H1 (cell line): ENCODE measurements around the gene SMYD1. TPM values are rescaled to one million over a fixed set of nuclear protein-coding genes. Genes with fewer than 3 reads are reported as not detected.

ENCODE experiments used
- CTCF ChIA-PET: fragments of 300-600 bp; sonication (Branson Sonifier 250); formaldehyde crosslinking; loops from one replicate; lab custom pipeline; 2021; ENCODE audit not compliant: partially characterized antibody; lab: Charles Lee
- POLR2A ChIA-PET: fragments of 300-600 bp; sonication (Branson Sonifier 250); formaldehyde crosslinking; loops from one replicate; lab custom pipeline; 2021; ENCODE audit warnings: inconsistent platforms; ENCODE audit not compliant: partially characterized antibody; lab: Charles Lee
- DNase-seq, 2 experiments: peaks; one replicate each; pipeline versions ENCODE4 v3.0.0 to v3.0.0-alpha.2; 2010 to 2022; ENCODE audit warnings: low spot score in 2 of 2, low read depth in 1 of 2, mixed read lengths in 1 of 2
- FAIRE-seq: peaks from 2 replicates; lab custom pipeline; 2011; peaks lifted over from hg19 to GRCh38; lab: Jason Lieb, UNC
- H2AFZ ChIP-seq: 2 replicates; pipeline ENCODE4 v1.8.1; 2012; ENCODE audit warnings: low read length, inconsistent platforms
- H2AK5ac ChIP-seq: 2 replicates; pipeline ENCODE4 v1.6.1; 2013; ENCODE audit warnings: low read depth, low read length
- H2BK120ac ChIP-seq: replicated peaks from 2 replicates; pipeline ENCODE3; 2013; ENCODE audit warnings: low read depth, low read length, inconsistent platforms
- H2BK12ac ChIP-seq: 2 replicates; pipeline ENCODE4 v1.6.1; 2013; ENCODE audit warnings: low read depth, low read length
- H2BK15ac ChIP-seq: 2 replicates; pipeline ENCODE4 v1.6.1; 2013; ENCODE audit warnings: low read length
- H2BK20ac ChIP-seq: 2 replicates; pipeline ENCODE4 v1.6.1; 2013; ENCODE audit warnings: low read length
- H2BK5ac ChIP-seq: 2 replicates; pipeline ENCODE4 v1.6.1; 2013; ENCODE audit warnings: low read depth, low read length
- H3K14ac ChIP-seq: 2 replicates; pipeline ENCODE4 v1.6.1; 2013; ENCODE audit warnings: inconsistent platforms; ENCODE audit not compliant: insufficient read length
- H3K18ac ChIP-seq: 2 replicates; pipeline ENCODE4 v1.6.1; 2013; ENCODE audit warnings: low read length; ENCODE audit errors: extremely low read depth
- H3K23ac ChIP-seq: 2 replicates; pipeline ENCODE4 v1.6.1; 2013; ENCODE audit warnings: inconsistent platforms; ENCODE audit not compliant: insufficient read length
- H3K23me2 ChIP-seq: 2 replicates; pipeline ENCODE4 v1.6.1; 2013; ENCODE audit warnings: low read depth, low read length
- H3K27ac ChIP-seq: 2 replicates; pipeline ENCODE4 v1.6.1; 2011; ENCODE audit warnings: low read depth, low read length, inconsistent platforms
- H3K27me3 ChIP-seq, 4 experiments: replicated peaks in 1 of 4; 1 replicate in 1 of 4; 2 replicates in 3 of 4; pipeline versions ENCODE4 v1.6.1 to v1.8.1; 2011 to 2013; ENCODE audit warnings: low read length in 3 of 4, mild to moderate bottlenecking in 3 of 4, inconsistent platforms in 2 of 4, mixed read lengths in 2 of 4, moderate library complexity in 1 of 4; ENCODE audit not compliant: control insufficient read depth in 3 of 4, insufficient read depth in 3 of 4; ENCODE audit errors: extremely low read depth in 1 of 4
- H3K36me3 ChIP-seq, 4 experiments: 2 replicates each; pipeline versions ENCODE4 v1.6.1 to v1.8.1; 2011 to 2013; ENCODE audit warnings: mild to moderate bottlenecking in 4 of 4, low read length in 3 of 4, moderate library complexity in 2 of 4, control low read depth in 1 of 4, inconsistent platforms in 1 of 4; ENCODE audit not compliant: insufficient read depth in 4 of 4, control insufficient read depth in 2 of 4
- H3K4ac ChIP-seq: replicated peaks from 2 replicates; pipeline ENCODE3; 2013; ENCODE audit warnings: low read length, low read depth, mixed read lengths, inconsistent platforms; ENCODE audit not compliant: insufficient read length
- H3K4me1 ChIP-seq, 4 experiments: replicated peaks in 1 of 4; 1 replicate in 1 of 4; 2 replicates in 3 of 4; pipeline versions ENCODE4 v1.6.1 to v1.8.1; 2011 to 2013; ENCODE audit warnings: low read length in 3 of 4, inconsistent platforms in 2 of 4, mixed read lengths in 1 of 4; ENCODE audit not compliant: insufficient read depth in 4 of 4, control insufficient read depth in 3 of 4
- H3K4me2 ChIP-seq, 2 experiments: 2 replicates each; pipeline versions ENCODE4 v1.6.1 to v1.8.1; 2011 to 2013; ENCODE audit warnings: low read depth in 2 of 2, low read length in 2 of 2, control low read depth in 1 of 2, inconsistent platforms in 1 of 2, mild to moderate bottlenecking in 1 of 2; ENCODE audit not compliant: insufficient read depth in 1 of 2
- H3K4me3 ChIP-seq, 4 experiments: fragments of 200-600, 300-600 bp in 1 of 4; sonication (generic), shearing (Covaris generic), sonication (Bioruptor Twin) in 1 of 4; 2 replicates each; pipeline versions ENCODE4 v1.5.1 to v1.8.1; 2011 to 2016; ENCODE audit warnings: low read length in 4 of 4, low read depth in 3 of 4, control low read depth in 2 of 4, inconsistent platforms in 2 of 4, mild to moderate bottlenecking in 2 of 4, mixed read lengths in 1 of 4, moderate library complexity in 1 of 4; ENCODE audit not compliant: insufficient read depth in 2 of 4; ENCODE audit errors: extremely low read depth in 1 of 4
- H3K56ac ChIP-seq: replicated peaks from 2 replicates; pipeline ENCODE3; 2013; ENCODE audit warnings: low read depth, mild to moderate bottlenecking, mixed read lengths, low read length, inconsistent platforms; ENCODE audit not compliant: insufficient read length
- H3K79me1 ChIP-seq: 2 replicates; pipeline ENCODE4 v1.6.1; 2013; ENCODE audit warnings: low read depth, low read length, control low read depth
- H3K79me2 ChIP-seq, 2 experiments: 2 replicates each; pipeline versions ENCODE4 v1.6.1 to v1.8.1; 2012 to 2013; ENCODE audit warnings: low read length in 2 of 2, mild to moderate bottlenecking in 2 of 2, inconsistent platforms in 1 of 2; ENCODE audit not compliant: insufficient read depth in 2 of 2, control insufficient read depth in 1 of 2
- H3K9ac ChIP-seq, 4 experiments: replicated peaks in 1 of 4; 1 replicate in 1 of 4; 2 replicates in 3 of 4; pipeline versions ENCODE4 v1.6.1 to v1.8.1; 2011 to 2013; ENCODE audit warnings: low read depth in 3 of 4, low read length in 3 of 4, control low read depth in 2 of 4, mild to moderate bottlenecking in 2 of 4, moderate library complexity in 2 of 4, inconsistent platforms in 1 of 4; ENCODE audit errors: extremely low read depth in 1 of 4
- H3K9me3 ChIP-seq, 2 experiments: 2 replicates each; pipeline versions ENCODE4 v1.6.1 to v1.8.1; 2012 to 2013; ENCODE audit warnings: mild to moderate bottlenecking in 2 of 2, moderate library complexity in 2 of 2, control low read depth in 1 of 2, inconsistent platforms in 1 of 2, low read depth in 1 of 2, low read length in 1 of 2, mixed read lengths in 1 of 2; ENCODE audit not compliant: insufficient read depth in 2 of 2
- H4K20me1 ChIP-seq, 2 experiments: replicated peaks in 1 of 2; 2 replicates each; pipeline versions ENCODE3 to v1.8.1; 2011 to 2013; ENCODE audit warnings: inconsistent platforms in 2 of 2, low read length in 2 of 2, mild to moderate bottlenecking in 1 of 2; ENCODE audit not compliant: insufficient read depth in 2 of 2, control insufficient read depth in 1 of 2
- H4K5ac ChIP-seq: 2 replicates; pipeline ENCODE4 v1.6.1; 2013; ENCODE audit warnings: low read length, low read depth, mixed read lengths, inconsistent platforms; ENCODE audit not compliant: insufficient read length
- H4K8ac ChIP-seq: 2 replicates; pipeline ENCODE4 v1.8.0; 2013; ENCODE audit warnings: mild to moderate bottlenecking, moderate library complexity, low read length, inconsistent platforms; ENCODE audit not compliant: insufficient read depth; ENCODE audit errors: extremely low read depth
- H4K91ac ChIP-seq: replicated peaks from 2 replicates; pipeline ENCODE3; 2013; ENCODE audit warnings: low read length, mixed read lengths, inconsistent platforms; ENCODE audit not compliant: insufficient read length
- BACH1 ChIP-seq: IDR thresholded peaks from 2 replicates; pipeline ENCODE4 v1.6.1; 2012; ENCODE audit warnings: low read length, improper control_type of control experiment
- BCL11A ChIP-seq, 2 experiments: IDR thresholded peaks; one replicate each; pipeline ENCODE4 v1.6.1; 2011; ENCODE audit warnings: low read depth in 2 of 2, low read length in 2 of 2, mild to moderate bottlenecking in 2 of 2
- BRCA1 ChIP-seq: IDR thresholded peaks from 2 replicates; pipeline ENCODE4 v1.6.1; 2012; ENCODE audit warnings: low read depth, low read length, improper control_type of control experiment
- EGR1 ChIP-seq: IDR thresholded peaks from 2 replicates; pipeline ENCODE4 v1.6.1; 2011; ENCODE audit warnings: low read depth, low read length, borderline replicate concordance
- HDAC2 ChIP-seq, 2 experiments: fragments of 300-600 bp in 1 of 2; sonication (generic) in 1 of 2; IDR thresholded peaks; 2 replicates each; pipeline ENCODE4 v1.6.1; 2011 to 2012; ENCODE audit warnings: low read depth in 2 of 2, low read length in 2 of 2, mild to moderate bottlenecking in 2 of 2, moderate library complexity in 2 of 2, borderline replicate concordance in 1 of 2, inconsistent platforms in 1 of 2
- KDM1A ChIP-seq: fragments of 200-600, 300-600 bp; sonication (generic); IDR thresholded peaks from 2 replicates; pipeline ENCODE4 v1.7.1; 2016; ENCODE audit warnings: mild to moderate bottlenecking, low read length, borderline replicate concordance
- RBBP5 ChIP-seq: IDR thresholded peaks from 2 replicates; pipeline ENCODE4 v1.7.1; 2012; ENCODE audit warnings: low read depth, mild to moderate bottlenecking, inconsistent platforms, low read length, moderate library complexity, borderline replicate concordance
- SIX5 ChIP-seq: IDR thresholded peaks from 2 replicates; pipeline ENCODE4 v1.6.1; 2011; ENCODE audit warnings: mild to moderate bottlenecking, low read depth, low read length
- SP1 ChIP-seq: IDR thresholded peaks from 2 replicates; pipeline ENCODE4 v1.6.1; 2011; ENCODE audit warnings: low read depth, low read length
- SRF ChIP-seq: IDR thresholded peaks from 2 replicates; pipeline ENCODE4 v1.6.1; 2011; ENCODE audit warnings: mild to moderate bottlenecking, low read depth, low read length, moderate library complexity
- SUZ12 ChIP-seq: fragments of 200-600 bp; sonication (generic); IDR thresholded peaks from 2 replicates; pipeline ENCODE4 v1.6.1; 2012; ENCODE audit warnings: mild to moderate bottlenecking, inconsistent platforms, low read length, moderate library complexity, mixed read lengths
- USF2 ChIP-seq: IDR thresholded peaks from 2 replicates; pipeline ENCODE4 v1.6.1; 2011; ENCODE audit warnings: low read length, improper control_type of control experiment
- ZNF274 ChIP-seq: IDR thresholded peaks from 2 replicates; pipeline ENCODE4 v1.7.0; 2012; ENCODE audit warnings: low read length, borderline replicate concordance; ENCODE audit errors: extremely low read depth
- WGBS, 2 experiments: shearing (Covaris generic) in 1 of 2; methylation state at CpG; one replicate each; pipeline versions ENCODE4 v1.1.6 to v1.1.7; 2013 to 2015; ENCODE audit warnings: low lambda C conversion rate in 2 of 2, mixed read lengths in 2 of 2, inconsistent platforms in 1 of 2, low coverage in 1 of 2, missing lambda C conversion rate in 1 of 2; ENCODE audit not compliant: insufficient replicate concordance in 2 of 2, insufficient coverage in 1 of 2, insufficient read length in 1 of 2; ENCODE audit errors: extremely low coverage in 1 of 2, missing lambda C conversion rate in 1 of 2; 5-methylcytosine and 5-hydroxymethylcytosine counted together
- polyA plus RNA-seq, 7 experiments: library from polyadenylated mRNA; depleted of rRNA in 3 of 7; stranded (reverse) in 5 of 7; unstranded in 2 of 7; fragments of >200 nt in 5 of 7; fragments of 200-250 nt in 2 of 7; gene quantifications; 1 replicate in 5 of 7; 2 replicates in 1 of 7; 4 replicates in 1 of 7; pipeline versions ENCODE4 v1.2.1 to v1.2.3, GENCODE V29; 2011 to 2013; ENCODE audit warnings: missing spikeins in 2 of 7, mixed read lengths in 2 of 7
- total RNA-seq: library from RNA; stranded (reverse); fragmentation: NEBNext Ultra II Directional; extraction: Animal tissue kit (Norgen Biotek cat#: 25700); gene quantifications from 2 replicates; pipeline ENCODE4 v1.2.1, GENCODE V29; 2021

SMYD1 gene
- total and polyA plus RNA-seq, 2 of the 8 experiments (the other 6 are each of a cell fraction or from before 2014, with no cell fraction given) = 0.06 TPM; not detected in 1

- CTCF ChIA-PET = interaction anchor here (1.0 to 2.0 kb wide), 3 partner anchors 17 to 37 kb away, joined by 3 to 8 read pairs (median 3); no protein-coding TSS in a partner anchor
- Histone ChIP-seq H2BK120ac (no peak overlapping the region), H3K23me2 (no peaks in the 10 kb centered on the region), H3K36me3 (peaks cover 0 to 1% (median 0%) of the 10 kb centered on the region in 4 experiments; a peak in 1 of 8 replicates), H4K91ac (no peak overlapping the region), H3K4ac (no peak overlapping the region), H3K27me3 (no peaks in the 10 kb centered on the region), H4K20me1 (no peaks in the 10 kb centered on the region), H2BK15ac (no peak overlapping the region), H3K9ac (no peak overlapping the region), H2AK5ac (peak overlapping the region; percentile 40; the same call in 1 of the 2 replicates), H2BK5ac (no peak overlapping the region), H2AFZ (no peak overlapping the region), H3K18ac (no peak overlapping the region), H2BK20ac (no peak overlapping the region), H3K9me3 (no peaks in the 10 kb centered on the region), H3K27ac (no peak overlapping the region), H3K4me1 (peaks cover 7 to 15% (median 13%) of the 10 kb centered on the region in 4 experiments), H2BK12ac (peak overlapping the region; percentile 71; the same call in 1 of the 2 replicates), H3K14ac (no peak overlapping the region), H3K79me2 (no peaks in the 10 kb centered on the region), H3K4me3 (no peak overlapping the region), H3K23ac (no peak overlapping the region), H3K56ac (no peak overlapping the region), H4K5ac (no peak overlapping the region), H3K4me2 (no peak overlapping the region), H4K8ac (no peak overlapping the region), H3K79me1 (no peaks in the 10 kb centered on the region)
- no peak for FAIRE-seq
- WGBS, 2 experiments = 97% methylated on average over 5 of the region's 5 CpGs; no CpG with 5 or more reads in 1 of the 2 experiments
- POLR2A ChIA-PET = no interaction called here
- DNase-seq = no peak
- no peak for TF ChIP-seq SP1
- TF ChIP-seq USF2 = no peak
- no peak for TF ChIP-seq BRCA1
- TF ChIP-seq SUZ12 = no peak
- no peak for TF ChIP-seq KDM1A
- no peak for TF ChIP-seq EGR1
- TF ChIP-seq BCL11A (IDR thresholded peaks at IDR 0.05; ENCODE audit: low read depth in 2 of 2, low read length in 2 of 2) = no peak
- no peak for TF ChIP-seq SIX5
- TF ChIP-seq ZNF274 = no peak
- TF ChIP-seq RBBP5 = no peak
- TF ChIP-seq SRF = no peak
- TF ChIP-seq HDAC2 (IDR thresholded peaks at IDR 0.05; ENCODE audit: borderline replicate concordance in 1 of 2, low read depth in 2 of 2, low read length in 2 of 2) = no peak
- no peak for TF ChIP-seq BACH1
These were observed 45.0 kb upstream of the SMYD1 start for GRCh38 chr2:88022669-88022921.
